Tibial nerve (tissue), 4 donors: ENCODE results near the gene SPEN. TPM values are rescaled to one million over a fixed set of nuclear protein-coding genes. Genes with fewer than 3 reads are reported as not detected.

ENCODE experiments used
- DNase-seq, 2 donors: peaks; one replicate each; pipeline ENCODE4 v3.0.0-alpha.2; 2019; ENCODE audit warnings: low spot score in 2 of 2
- H3K27ac ChIP-seq, 4 donors: fragments of 200-600 bp; sonication (generic) in 3 of 4; one replicate each; pipeline ENCODE4 v1.5.1; 2017 to 2019; ENCODE audit warnings: mild to moderate bottlenecking in 1 of 4
- H3K27me3 ChIP-seq, 2 donors: fragments of 200-600 bp; sonication (generic) in 1 of 2; one replicate each; pipeline versions ENCODE4 v1.5.1 to v1.6.0; 2017 to 2019
- H3K36me3 ChIP-seq, 3 donors: fragments of 200-600 bp; sonication (generic); one replicate each; pipeline ENCODE4 v1.5.1; 2018 to 2019
- H3K4me1 ChIP-seq, 4 donors: fragments of 200-600 bp; sonication (generic) in 3 of 4; one replicate each; pipeline ENCODE4 v1.5.1; 2017 to 2019
- H3K4me3 ChIP-seq, 4 donors: fragments of 200-600 bp; sonication (generic) in 3 of 4; one replicate each; pipeline ENCODE4 v1.5.1; 2017 to 2019; ENCODE audit warnings: mild to moderate bottlenecking in 1 of 4, moderate library complexity in 1 of 4
- H3K9me3 ChIP-seq, 4 donors: fragments of 200-600 bp; sonication (generic) in 3 of 4; one replicate each; pipeline ENCODE4 v1.5.1; 2017 to 2019
- CTCF ChIP-seq, 5 experiments: fragments of 200-600 bp in 3 of 5; fragments of 450-650 bp in 2 of 5; sonication (generic) in 3 of 5; IDR thresholded peaks; one replicate each; pipeline ENCODE4 v1.5.1; 2016 to 2019; ENCODE audit warnings: antibody characterized with exemption in 5 of 5, mild to moderate bottlenecking in 3 of 5, moderate library complexity in 2 of 5
- EP300 ChIP-seq, 2 donors: sonication (generic); formaldehyde crosslinking; IDR thresholded peaks; one replicate each; pipeline ENCODE4 v1.6.1; 2017; ENCODE audit warnings: antibody characterized with exemption in 2 of 2, mild to moderate bottlenecking in 1 of 2
- POLR2A ChIP-seq, 2 donors: fragments of 450-650 bp; IDR thresholded peaks; one replicate each; pipeline ENCODE4 v1.6.1; 2017; ENCODE audit warnings: antibody characterized with exemption in 2 of 2, mild to moderate bottlenecking in 2 of 2, moderate library complexity in 2 of 2
- WGBS, 2 donors: methylation state at CpG; one replicate each; pipeline ENCODE4 v1.1.5; 2018; 5-methylcytosine and 5-hydroxymethylcytosine counted together
- total RNA-seq, 4 donors: library from RNA; depleted of rRNA; stranded (reverse); fragments of >200 nt; gene quantifications; one replicate each; pipeline ENCODE4 v1.1.0, GENCODE V29; 2016

Gene SPEN
- total RNA-seq, 4 donors from 2014 or later: 67.9 to 87.0 (median 77.8) TPM

DNA sequence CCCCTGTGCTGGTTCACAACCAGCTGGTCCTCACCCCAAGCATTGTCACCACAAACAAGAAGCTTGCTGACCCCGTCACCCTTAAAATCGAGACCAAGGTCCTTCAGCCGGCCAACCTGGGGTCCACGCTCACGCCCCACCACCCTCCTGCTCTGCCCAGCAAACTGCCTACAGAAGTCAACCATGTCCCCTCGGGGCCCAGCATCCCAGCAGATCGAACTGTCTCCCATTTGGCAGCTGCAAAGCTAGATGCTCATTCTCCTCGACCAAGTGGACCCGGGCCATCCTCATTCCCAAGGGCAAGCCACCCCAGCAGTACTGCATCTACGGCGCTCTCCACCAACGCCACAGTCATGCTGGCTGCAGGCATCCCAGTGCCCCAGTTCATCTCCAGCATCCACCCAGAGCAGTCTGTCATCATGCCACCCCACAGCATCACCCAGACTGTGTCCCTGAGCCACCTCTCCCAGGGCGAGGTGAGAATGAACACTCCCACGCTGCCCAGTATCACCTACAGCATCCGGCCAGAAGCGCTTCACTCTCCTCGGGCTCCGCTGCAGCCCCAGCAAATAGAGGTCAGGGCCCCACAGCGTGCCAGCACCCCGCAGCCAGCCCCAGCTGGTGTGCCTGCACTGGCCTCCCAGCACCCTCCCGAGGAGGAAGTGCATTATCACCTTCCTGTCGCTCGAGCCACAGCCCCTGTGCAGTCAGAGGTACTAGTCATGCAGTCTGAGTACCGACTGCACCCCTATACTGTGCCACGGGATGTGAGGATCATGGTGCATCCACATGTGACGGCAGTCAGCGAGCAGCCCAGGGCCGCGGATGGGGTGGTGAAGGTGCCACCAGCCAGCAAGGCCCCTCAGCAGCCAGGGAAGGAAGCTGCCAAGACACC lies 87.8 kb downstream of the SPEN start:
- no peak for TF ChIP-seq POLR2A (IDR thresholded peaks at IDR 0.05)
- TF ChIP-seq CTCF (IDR thresholded peaks at IDR 0.05): no peak
- no peak for TF ChIP-seq EP300 (IDR thresholded peaks at IDR 0.05)
- Histone ChIP-seq H3K4me3 (no peak overlapping the region), H3K27ac (no peak overlapping the region), H3K9me3 (no peaks in the 10 kb centered on the region), H3K4me1 (peaks cover 0 to 13% (median 0%) of the 10 kb centered on the region in 4 donors), H3K27me3 (no peaks in the 10 kb centered on the region), H3K36me3 (peaks cover 0 to 100% (median 37%) of the 10 kb centered on the region in 3 donors)
- no peak for DNase-seq
- 90 to 96% methylated on average over 23 to 24 of the region's 29 CpGs for WGBS, 2 donors

GRCh38 chr1:15936025-15936424 lies 88.5 kb downstream of the SPEN start:
- no peak overlapping the region for H3K27ac ChIP-seq
- WGBS, 2 donors: 95 to 96% methylated on average over 9 to 10 of the region's 10 CpGs
- H3K4me3 ChIP-seq: no peak overlapping the region
- peaks cover 0 to 100% (median 37%) of the 10 kb centered on the region in 3 donors for H3K36me3 ChIP-seq
- no peaks in the 10 kb centered on the region for H3K27me3 ChIP-seq
- DNase-seq: no peak
- no peak for TF ChIP-seq CTCF (IDR thresholded peaks at IDR 0.05)
- H3K4me1 ChIP-seq: peaks cover 0 to 13% (median 0%) of the 10 kb centered on the region in 4 donors
- H3K9me3 ChIP-seq: no peaks in the 10 kb centered on the region

- Histone ChIP-seq H3K4me1 (peaks cover 0 to 13% (median 0%) of the 10 kb centered on the region in 4 donors), H3K4me3 (no peak overlapping the region), H3K36me3 (peaks cover 0 to 100% (median 37%) of the 10 kb centered on the region in 3 donors), H3K27me3 (no peaks in the 10 kb centered on the region), H3K27ac (peak overlapping the region in 2 of 4 donors; percentile 53 to 72), H3K9me3 (no peaks in the 10 kb centered on the region)
- no peak for DNase-seq
- TF ChIP-seq CTCF (IDR thresholded peaks at IDR 0.05) (no peak), EP300 (IDR thresholded peaks at IDR 0.05) (no peak), POLR2A (IDR thresholded peaks at IDR 0.05) (no peak)
- 72 to 83% methylated on average over 5 to 7 of the region's 7 CpGs for WGBS, 2 donors
These were observed 89.6 kb downstream of the SPEN start for GRCh38 chr1:15937146-15937545.

- no peaks in the 10 kb centered on the region for H3K27me3 ChIP-seq
- H3K27ac ChIP-seq: peak overlapping the region in 2 of 4 donors; percentile 53 to 72
- DNase-seq: no peak
- H3K9me3 ChIP-seq: no peaks in the 10 kb centered on the region
- WGBS, 2 donors: 71 to 80% methylated on average over 10 to 11 of the region's 14 CpGs
- H3K36me3 ChIP-seq: peaks cover 0 to 100% (median 41%) of the 10 kb centered on the region in 3 donors
- H3K4me1 ChIP-seq: peaks cover 0 to 13% (median 0%) of the 10 kb centered on the region in 4 donors
- H3K4me3 ChIP-seq: no peak overlapping the region
- TF ChIP-seq CTCF (IDR thresholded peaks at IDR 0.05): no peak
- no peak for TF ChIP-seq POLR2A (IDR thresholded peaks at IDR 0.05)
- TF ChIP-seq EP300 (IDR thresholded peaks at IDR 0.05): no peak
These were observed 90.2 kb downstream of the SPEN start for GRCh38 chr1:15937706-15938168.

DNA sequence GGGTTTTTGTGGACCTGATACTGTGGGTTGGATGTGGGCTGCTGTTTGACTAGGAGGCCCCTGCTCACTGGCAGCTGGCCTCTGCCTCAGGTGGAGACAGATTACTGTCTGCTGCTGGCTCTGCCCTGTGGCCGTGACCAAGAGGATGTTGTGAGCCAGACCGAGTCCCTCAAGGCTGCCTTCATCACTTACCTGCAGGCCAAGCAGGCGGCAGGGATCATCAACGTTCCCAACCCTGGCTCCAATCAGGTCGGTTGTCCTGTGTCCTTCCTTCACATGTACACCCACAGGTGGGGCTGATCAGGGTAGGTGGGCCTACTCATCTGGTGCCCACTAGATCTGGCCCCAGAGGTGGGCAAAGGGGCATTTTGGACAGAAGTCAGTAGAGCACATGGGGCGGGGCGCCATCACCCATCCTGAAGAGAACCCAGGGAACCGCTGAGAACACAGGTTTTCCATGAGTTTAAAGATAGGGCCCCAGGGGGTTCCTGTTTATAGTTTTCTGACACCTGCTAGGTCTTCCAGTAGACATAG lies 91.2 kb downstream of the SPEN start:
- no peak overlapping the region for H3K4me3 ChIP-seq
- no peak for TF ChIP-seq EP300 (IDR thresholded peaks at IDR 0.05)
- TF ChIP-seq CTCF (IDR thresholded peaks at IDR 0.05): no peak
- TF ChIP-seq POLR2A (IDR thresholded peaks at IDR 0.05): no peak
- H3K27me3 ChIP-seq: no peaks in the 10 kb centered on the region
- peak overlapping the region in 2 of 4 donors; percentile 49 to 54 for H3K27ac ChIP-seq
- no peaks in the 10 kb centered on the region for H3K9me3 ChIP-seq
- no peak for DNase-seq
- 87 to 92% methylated on average over 6 to 8 of the region's 8 CpGs for WGBS, 2 donors
- peaks cover 0 to 13% (median 0%) of the 10 kb centered on the region in 4 donors for H3K4me1 ChIP-seq
- peaks cover 0 to 100% (median 41%) of the 10 kb centered on the region in 3 donors for H3K36me3 ChIP-seq
